GM21526 (cell line): Measurements from ENCODE around the gene MKRN2.

Experiments
- ATAC-seq: cut with Tn5 transposase; IDR thresholded peaks from one replicate; pipeline ENCODE4 v1.9.1; 2021; ENCODE audit warnings: moderate library complexity; ENCODE audit not compliant: unreplicated experiment, low FRiP score

The MKRN2 gene

DNA sequence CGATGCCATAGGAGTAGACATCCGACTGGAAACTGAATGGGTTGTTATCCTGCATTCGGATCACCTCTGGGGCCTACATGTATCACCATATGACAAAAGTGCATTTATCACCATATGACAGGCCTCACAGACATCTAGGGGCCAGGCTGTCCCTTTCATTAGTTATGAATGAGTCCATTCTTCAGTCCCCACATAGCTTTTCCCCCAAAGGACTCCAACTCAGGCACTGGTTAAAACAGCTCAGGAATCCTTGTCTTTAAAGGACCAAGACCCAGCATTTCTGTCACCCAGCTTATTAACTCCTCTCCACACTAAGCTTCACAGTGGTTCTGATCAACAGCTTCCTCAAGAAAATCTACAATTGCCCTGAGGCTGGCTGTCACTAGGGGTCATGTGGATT lies 28.3 kb downstream of the MKRN2 start:
- no peak for ATAC-seq

DNA sequence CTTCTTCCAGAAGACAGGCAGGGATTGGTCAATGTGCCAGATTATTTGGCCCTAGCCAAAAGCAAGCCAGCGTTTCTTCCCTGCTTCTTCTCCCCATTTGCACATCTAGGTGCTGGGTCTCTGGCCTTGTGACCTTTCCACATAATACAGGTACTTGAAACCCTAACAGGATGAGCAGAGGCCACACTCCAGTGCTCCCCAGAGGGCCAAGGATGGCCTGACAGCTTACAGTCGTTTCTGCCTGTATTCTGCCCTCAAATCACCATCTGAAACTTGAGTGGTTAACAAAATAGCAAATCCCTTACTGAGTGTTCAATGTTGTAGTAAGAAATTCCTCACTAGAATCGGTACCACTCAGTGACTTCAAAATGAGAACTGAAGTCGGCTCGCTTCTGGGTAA lies 29.1 kb downstream of the MKRN2 start:
- ATAC-seq: no peak

DNA sequence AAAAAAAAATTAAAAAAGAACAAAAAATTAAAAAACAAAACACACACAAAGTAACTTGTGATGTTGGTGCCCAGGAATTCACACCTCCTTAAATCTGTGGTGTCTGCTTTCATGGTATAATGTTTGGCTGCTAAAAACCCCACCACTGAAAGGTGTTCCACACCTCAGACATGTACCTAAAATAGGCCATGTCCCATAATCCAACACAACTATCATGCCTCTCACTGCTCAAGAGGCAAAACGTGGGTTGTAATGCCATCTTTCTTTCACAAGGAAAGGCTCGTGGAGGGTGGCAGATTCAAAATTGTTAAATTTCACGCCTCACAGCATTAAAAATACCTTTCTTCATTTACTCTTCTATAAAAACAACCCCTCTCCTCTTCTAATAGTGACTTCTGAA lies 29.5 kb downstream of the MKRN2 start:
- no peak for ATAC-seq

DNA sequence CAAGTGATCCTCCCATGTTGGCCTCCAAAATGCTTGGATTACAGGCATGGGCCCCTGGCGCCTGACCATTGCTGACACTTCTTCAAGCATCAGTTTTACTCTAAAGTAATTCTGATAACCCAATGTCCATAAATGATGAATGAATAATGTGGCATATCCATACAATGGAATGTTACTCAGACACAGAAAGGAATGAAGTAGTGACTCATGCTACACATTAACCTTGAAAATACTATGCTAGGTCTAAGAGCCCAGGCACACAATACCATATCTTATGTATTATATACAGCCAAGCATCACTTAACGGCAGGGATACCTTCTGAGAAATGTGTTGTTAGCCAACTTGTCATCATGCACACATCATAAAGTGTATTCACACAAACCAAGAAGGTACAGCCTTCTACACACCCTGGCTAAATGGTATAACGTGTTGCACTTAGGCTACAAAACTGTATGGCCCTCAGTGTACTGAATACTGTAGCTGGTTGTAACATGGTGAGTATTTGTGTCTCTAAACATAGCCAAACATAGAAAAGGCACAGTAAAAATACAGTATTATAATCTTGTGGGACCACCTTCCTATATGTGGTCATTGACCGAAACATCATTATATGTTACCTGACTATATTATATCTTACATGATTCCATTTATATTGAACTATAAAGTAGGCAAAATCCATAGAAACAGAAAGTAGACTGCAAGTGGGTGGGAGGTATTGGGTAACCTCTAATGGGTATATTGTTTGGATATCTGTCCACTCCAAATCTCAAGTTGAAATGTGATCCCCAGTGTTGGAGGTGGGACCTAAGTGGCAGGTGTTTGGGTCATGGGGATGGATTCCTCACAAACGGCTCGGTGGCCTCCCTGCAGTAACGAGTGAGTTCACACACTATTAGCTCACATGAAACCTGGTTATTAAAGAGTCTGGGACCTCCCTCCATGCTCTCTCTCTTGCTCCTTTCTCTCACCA lies 31.4 kb downstream of the MKRN2 start:
- ATAC-seq: no peak

DNA sequence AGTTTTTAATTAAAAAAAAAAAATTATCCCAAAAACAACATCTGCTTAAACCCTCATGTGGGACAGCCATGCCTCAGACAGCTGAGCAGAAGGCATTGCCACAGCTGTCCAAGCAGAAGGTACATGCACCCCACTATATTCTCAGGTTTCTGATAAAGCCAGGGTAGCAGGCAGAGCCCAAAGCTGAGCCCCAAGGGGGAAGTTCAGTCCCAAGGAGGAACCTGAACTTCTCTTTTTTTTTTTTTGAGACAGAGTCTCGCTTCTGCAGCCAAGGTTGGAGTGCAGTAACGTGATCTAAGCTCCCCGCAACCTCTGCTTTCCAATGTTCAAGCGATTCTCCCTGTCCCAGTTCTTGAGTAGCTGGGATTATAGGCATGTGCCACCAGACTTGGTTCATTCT lies 33.2 kb downstream of the MKRN2 start:
- no peak for ATAC-seq

DNA sequence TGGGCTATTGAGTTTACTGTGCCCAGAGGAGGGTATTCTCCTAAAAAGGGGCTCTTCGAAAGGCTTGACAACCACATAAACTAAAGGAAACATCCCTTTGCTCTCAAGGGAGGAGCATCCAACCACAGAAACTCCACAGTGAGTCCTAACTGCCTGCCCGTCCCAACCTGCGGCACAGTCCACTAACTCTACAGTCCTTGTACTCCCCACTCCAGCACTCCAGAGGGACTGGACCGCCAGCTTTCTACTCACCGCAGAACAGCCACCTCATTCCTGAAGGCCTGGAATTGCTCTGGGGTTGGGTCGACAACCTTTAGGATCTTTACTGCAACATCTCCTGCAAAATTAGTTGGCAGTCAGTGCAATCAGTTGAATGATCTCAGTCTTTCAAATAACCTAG lies 34.6 kb downstream of the MKRN2 start:
- no peak for ATAC-seq

DNA sequence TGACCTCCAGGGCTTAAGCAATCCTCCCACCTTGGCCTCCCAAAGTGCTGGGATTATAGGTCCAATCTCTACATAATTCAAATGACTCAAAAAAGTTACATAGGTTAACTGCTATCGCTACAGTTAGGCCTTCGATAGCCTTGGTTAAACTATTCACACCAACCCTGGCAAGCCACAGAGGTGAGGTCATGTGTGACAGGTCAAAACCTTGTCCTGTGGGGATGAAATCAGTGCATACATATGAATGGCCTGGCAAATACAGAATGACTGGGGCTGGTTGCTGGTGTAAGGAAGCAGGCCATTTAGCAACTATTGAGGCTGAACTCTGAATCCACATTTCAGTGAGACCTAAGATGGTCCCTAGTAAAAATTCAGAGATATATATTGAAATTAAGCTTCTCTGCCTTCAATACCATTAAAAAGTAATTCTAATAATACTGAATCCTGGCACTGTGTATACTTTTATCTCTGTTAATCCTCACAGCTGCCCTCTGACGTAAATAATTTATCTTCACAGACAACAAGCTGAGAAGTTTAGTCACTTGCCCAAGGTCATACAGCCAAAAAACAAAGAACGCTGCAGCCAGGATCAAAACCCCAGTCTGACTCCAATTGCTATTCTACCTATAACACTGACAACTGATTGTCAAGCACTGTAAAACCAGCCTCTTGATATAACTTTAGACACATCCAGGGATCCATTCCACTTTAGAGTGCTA lies 35.3 kb downstream of the MKRN2 start:
- ATAC-seq: no peak

DNA sequence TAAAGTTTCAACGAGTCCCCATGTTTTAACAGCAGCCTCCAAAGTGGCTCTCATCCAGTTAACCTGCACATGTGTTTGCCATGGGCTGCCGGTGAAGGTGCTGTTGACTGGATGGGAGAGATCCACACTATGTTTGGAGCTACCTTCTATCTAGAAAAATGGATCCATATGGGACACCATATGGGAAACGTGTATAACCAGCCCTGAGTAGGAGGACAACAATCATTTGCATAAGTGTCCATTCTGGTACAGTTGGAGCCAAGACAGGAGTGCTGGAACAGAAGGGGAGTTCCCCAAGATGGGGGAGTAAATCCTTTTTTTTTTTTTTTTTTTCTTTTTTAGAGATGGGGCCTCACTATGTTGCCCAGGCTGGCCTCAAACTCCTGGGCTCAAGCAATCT lies 36.6 kb downstream of the MKRN2 start:
- no peak for ATAC-seq

DNA sequence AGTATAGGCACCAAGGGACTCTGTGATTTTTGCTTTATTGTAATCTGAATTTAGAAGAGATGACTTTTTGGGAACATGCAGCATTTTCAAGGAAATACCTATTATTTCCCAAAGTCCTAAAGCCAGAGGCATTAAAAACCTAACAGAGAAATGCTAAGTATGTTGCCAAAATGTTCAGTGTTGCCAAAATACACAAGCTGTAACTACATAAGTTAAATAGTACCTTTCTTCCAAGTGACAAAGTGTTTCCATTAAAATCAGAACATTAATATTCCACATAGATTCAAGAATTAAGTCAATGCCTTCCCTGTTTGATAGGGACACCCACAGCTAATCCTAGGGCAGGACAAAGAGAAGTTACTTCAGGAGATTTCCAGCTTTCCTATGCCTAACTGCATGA lies 42.0 kb downstream of the MKRN2 start:
- no peak for ATAC-seq

DNA sequence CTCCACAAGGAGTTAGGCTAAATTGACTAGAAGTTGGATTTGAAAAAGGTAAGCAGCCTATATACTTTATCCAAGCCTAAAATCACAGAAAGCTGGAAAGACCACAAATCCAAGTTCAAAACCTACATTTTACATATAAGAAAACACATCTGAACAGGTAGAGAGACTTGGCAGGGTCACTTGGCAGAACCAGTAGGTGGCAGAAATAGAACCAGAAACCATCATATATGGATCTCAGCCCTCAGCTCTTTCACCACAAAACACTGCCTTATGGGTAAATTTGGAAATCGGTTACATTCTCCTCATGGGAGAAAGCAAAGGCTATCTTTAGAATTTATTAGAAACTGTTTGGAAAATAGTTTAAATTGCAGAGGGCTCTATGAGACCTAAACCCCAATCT lies 44.2 kb downstream of the MKRN2 start:
- ATAC-seq: no peak

DNA sequence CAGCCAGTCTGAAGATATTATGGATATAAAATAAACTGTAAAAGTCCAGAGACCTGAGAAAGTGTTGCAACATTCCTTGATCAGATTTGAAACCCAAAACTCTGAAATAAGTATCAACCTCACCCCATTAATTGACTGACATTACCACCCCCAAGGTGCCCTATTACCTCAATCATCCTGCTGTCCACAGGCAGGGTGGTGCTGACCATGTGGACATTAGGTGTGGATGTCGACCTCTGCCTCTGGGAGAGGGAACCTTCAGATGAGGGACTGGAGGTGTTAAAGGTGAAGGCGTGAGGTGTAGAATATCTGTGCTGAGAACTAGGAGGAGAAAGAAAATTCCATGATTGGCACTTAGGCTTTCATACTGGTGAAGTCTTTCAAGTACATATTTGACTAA lies 47.1 kb downstream of the MKRN2 start:
- no peak for ATAC-seq

DNA sequence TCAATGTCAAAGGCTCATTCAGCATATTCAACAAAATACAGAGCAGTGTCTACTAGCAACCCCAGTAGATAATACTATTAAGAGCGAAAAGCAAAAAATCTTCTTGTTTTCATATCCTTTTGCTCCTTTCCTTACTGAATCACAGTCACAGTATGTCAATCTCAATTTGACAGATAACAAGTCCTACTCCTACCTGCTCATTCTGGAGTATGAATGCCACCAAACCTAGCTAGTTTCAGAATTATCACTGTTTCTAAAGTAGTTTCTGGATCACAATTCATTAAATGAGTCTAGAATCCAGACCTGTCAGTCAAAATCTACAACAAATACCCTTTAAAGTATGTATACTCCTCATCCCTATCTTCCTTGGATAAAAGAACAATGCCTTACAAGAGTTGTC lies 51.5 kb downstream of the MKRN2 start:
- no peak for ATAC-seq

DNA sequence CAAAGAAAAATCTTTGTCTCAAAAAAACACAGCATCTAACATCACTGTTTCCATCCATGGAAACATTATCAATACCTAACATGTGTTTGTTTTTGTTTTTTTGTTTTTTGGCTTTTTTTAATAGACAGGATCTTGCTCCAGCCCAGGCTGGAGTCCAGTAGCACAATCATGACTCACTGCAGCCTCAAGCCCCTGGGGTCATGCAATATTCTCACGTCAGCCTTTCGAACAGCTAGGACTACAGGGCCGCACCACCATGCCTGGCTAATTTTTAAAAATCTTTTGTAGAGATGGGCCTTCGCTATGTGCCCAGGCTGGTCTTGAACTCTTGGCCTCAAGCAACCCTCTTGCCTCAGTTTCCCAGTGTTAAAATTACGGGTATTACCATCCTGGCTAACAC lies 54.2 kb downstream of the MKRN2 start:
- no peak for ATAC-seq

DNA sequence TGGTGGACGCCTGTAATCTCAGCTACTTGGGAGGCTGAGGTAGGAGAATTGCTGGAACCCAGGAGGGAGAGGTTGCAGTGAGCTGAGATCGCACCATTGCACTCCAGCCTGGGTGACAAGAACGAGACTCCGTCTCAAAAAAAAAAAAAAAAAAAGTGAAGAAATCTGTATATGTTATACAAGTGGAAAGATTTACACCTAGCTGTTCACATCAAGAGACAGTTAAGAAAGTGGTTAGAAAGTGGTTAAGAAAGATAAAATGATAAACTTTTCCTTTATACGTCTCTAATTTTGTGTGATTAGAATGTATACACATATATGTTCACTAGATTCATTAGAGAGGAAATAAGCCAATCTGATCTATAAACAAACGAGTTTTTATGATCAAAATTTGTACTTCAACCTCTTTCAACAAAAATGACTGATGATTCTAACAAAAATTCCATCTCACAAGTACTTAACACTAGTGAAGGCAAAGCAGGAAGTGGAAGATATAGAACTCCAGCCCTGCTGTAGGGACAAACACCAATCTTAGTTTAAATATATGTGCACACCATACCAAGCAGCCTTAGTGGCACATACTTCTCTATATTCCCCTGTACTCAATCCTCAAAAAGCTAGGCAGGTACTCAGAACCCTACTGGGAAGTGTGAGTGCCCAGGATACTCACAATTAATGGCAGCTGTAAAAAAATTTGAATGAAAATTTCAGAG lies 55.8 kb downstream of the MKRN2 start:
- no peak for ATAC-seq

DNA sequence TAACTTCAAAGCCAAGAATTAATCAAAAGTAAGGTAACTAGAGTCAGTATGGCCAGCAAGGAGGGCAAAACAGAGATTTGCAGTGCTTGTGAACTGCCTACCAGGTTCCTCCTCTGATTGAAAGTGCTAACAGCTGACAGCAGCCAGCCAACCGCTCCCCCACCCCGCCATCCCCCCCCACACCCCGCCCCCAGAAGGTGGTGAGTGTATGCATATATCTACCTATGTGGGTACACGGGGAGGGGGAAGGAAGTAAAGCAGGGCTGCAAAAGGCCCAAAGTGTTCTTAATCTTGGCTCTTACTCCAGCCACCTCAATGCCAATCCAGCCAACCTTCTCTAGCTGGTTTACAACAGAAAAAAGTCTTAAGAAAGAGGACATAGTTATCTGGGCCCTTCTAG lies 56.4 kb downstream of the MKRN2 start:
- ATAC-seq: no peak

DNA sequence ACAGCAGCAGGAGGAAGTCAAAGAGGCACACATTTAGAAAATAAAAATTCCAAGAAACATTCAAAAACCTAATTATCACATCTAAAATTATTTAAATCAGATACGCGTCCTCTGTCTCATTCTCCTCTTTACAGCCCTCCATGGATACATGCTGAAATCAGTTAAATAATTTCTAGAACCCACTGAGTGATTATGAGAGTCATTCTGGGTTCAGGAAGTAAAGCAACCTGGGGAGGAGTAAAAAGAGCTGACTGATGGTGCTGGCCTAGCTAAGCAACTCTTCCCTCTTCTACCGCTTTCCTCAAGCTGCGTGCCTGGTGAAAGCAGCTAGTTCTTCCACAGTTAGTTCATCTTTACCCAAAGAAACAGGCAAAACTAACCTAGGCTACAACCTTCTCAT lies 58.4 kb downstream of the MKRN2 start:
- ATAC-seq: no peak

DNA sequence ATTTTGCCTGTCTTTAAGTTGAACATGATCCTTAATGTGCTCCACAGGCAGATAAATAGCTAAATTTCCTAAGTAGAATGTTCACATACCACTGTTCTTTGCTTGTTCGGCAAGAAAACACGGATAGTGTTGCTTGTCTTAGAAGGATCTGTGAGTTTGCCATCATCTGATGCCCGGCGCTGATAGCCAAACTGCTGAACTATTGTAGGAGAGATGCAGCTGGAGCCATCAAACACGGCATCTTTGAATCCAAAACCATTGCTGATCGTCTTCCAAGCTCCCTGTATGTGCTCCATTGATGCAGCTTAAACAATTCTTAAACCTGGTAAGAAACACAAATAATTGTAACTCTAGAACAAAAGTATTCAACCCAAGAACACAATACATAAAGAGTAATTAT lies 61.5 kb downstream of the MKRN2 start:
- no peak for ATAC-seq

DNA sequence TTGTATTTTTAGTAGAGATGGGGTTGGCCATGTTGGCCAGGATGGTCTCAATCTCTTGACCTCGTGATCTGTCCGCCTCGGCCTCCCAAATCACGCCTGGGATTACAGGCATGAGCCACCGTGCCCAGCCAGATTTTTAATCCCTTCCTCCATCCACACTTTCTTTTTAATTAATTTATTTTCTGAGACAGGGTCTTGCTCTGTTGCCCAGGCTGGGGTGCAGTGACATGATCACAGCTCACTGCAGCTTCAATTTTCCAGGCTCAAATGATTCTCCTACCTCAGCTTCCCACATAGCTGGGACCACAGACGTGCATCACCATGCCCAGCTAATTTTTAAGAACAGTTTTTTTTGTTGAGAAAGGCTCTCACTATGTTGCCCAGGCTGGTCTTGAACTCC lies 63.4 kb downstream of the MKRN2 start:
- ATAC-seq: no peak

DNA sequence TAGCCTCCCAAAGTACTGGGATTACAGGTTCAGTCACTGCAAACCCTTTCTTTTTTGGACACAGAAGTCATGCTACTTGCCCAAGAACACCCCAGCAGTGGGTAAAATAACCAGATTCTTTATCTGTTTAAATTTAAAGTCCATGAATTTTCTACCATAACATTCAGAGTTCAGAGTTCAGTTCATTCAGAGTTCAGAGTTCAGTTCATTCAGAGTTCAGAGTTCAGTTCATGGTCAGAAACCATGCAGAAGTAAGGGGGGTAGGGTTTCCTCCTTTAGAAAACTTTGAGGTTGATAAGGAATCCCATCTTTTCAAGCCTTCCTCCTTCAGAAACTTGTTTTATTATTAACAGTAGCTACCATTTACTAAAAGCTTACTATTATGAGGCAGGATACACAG lies 63.8 kb downstream of the MKRN2 start:
- no peak for ATAC-seq

DNA sequence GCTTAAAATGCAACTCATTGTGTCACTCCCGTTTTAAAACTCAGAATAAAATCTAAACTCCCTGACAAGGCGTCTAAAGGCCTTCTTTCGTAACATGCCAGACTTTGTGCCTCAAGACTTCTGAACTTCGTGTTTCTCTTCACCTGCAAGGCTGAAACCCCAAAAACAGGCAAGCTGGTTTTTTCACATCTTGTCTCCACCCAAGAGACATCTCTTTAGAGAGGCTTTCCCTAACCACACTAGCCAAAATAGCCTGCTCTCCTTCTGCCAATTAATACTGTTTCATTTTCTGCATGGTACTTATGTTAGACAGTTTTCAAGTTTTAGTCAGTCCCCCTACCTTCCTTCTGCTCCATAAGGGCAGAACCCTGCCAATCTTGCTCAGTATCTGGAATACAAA lies 65.4 kb downstream of the MKRN2 start:
- no peak for ATAC-seq

DNA sequence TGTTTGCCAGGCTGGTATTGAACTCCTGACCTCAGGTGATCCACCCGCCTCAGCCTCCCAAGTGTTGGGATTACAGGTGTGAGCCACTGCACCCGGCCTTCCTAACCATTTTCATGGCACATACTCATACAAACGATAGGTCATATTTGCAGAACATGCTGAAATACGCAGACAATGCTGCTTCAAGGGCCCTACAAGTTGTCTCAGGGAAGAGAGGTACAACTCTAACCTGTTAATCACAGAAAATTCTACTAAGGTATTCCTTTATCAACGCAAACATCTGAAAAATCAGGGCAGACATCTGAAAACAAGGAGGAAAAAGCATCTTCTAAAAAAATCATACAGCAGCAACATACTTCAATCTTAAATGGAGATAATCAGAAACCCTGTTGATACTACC lies 67.2 kb downstream of the MKRN2 start:
- ATAC-seq: no peak
